Peyer's patch (tissue), 4 donors: Measurements from ENCODE around the gene SMYD3. TPM values are rescaled to one million over a fixed set of nuclear protein-coding genes. Genes with fewer than 3 reads are reported as not detected.

Experiments
- DNase-seq, 3 donors: peaks; one replicate each; pipeline ENCODE4 v3.0.0-alpha.2; 2017 to 2019
- H3K27ac ChIP-seq, 4 donors: fragments of 200-600 bp; sonication (generic); one replicate each; pipeline ENCODE4 v1.5.1; 2016 to 2019
- H3K27me3 ChIP-seq, 2 donors: fragments of 200-600 bp; sonication (generic); one replicate each; pipeline ENCODE4 v1.5.1; 2019
- H3K36me3 ChIP-seq, 3 donors: fragments of 200-600 bp; sonication (generic); one replicate each; pipeline ENCODE4 v1.5.1; 2016 to 2019
- H3K4me1 ChIP-seq, 4 donors: fragments of 200-600 bp; sonication (generic); one replicate each; pipeline ENCODE4 v1.5.1; 2016 to 2019
- H3K4me3 ChIP-seq, 4 donors: fragments of 200-600 bp; sonication (generic); 1 replicate in 3 of 4; 2 replicates in 1 of 4; pipeline ENCODE4 v1.5.1; 2016 to 2019; ENCODE audit warnings: mild to moderate bottlenecking in 1 of 4
- H3K9me3 ChIP-seq, 4 donors: fragments of 200-600 bp; sonication (generic); one replicate each; pipeline ENCODE4 v1.5.1; 2016 to 2019; ENCODE audit warnings: mild to moderate bottlenecking in 1 of 4
- POLR2A ChIP-seq, 2 donors: fragments of 450-650 bp; IDR thresholded peaks; one replicate each; pipeline ENCODE4 v1.5.1; 2017; ENCODE audit warnings: antibody characterized with exemption in 2 of 2, mild to moderate bottlenecking in 2 of 2, moderate library complexity in 2 of 2
- total RNA-seq, 4 donors: library from RNA; depleted of rRNA; stranded (reverse); fragments of >200 nt; gene quantifications; one replicate each; pipeline ENCODE4 v1.1.0, GENCODE V29; 2016
- TF ChIP-seq, protein P1 (sequence below), 6 experiments: fragments of 450-650 bp in 4 of 6; fragments of 200-600 bp in 2 of 6; sonication (generic) in 1 of 6; IDR thresholded peaks; one replicate each; pipeline ENCODE4 v1.5.1; 2017 to 2019; ENCODE audit warnings: antibody characterized with exemption in 6 of 6, mild to moderate bottlenecking in 3 of 6, moderate library complexity in 1 of 6

SMYD3 gene
- total RNA-seq, 4 donors from 2014 or later = 19.8 to 55.3 (median 26.9) TPM

DNA sequence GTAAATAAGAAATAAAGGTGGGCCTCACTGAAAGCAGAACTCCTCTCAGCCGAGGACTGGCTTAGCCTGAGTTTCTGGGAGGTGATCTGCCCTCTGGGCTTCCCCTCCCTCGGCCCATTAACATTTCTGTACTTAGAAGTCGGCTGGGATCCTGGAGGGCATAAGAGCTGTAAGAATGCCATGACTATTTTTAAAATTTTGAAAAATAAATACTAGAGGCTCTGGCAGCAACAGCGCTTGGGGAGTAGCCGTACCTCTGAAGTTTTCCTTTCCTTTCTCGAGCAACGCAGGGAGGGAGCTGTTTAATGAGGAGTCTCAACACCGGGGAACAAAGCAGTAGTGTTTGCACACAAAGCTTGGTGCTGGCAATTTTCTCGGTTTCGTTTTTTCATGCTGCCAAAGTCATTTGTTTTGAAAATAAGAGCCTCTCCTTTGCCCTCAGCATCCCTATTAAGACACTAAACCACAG is 498.7 kb downstream of the SMYD3 start:
- no peak for TF ChIP-seq POLR2A (IDR thresholded peaks at IDR 0.05)
- TF ChIP-seq, protein P1, sequence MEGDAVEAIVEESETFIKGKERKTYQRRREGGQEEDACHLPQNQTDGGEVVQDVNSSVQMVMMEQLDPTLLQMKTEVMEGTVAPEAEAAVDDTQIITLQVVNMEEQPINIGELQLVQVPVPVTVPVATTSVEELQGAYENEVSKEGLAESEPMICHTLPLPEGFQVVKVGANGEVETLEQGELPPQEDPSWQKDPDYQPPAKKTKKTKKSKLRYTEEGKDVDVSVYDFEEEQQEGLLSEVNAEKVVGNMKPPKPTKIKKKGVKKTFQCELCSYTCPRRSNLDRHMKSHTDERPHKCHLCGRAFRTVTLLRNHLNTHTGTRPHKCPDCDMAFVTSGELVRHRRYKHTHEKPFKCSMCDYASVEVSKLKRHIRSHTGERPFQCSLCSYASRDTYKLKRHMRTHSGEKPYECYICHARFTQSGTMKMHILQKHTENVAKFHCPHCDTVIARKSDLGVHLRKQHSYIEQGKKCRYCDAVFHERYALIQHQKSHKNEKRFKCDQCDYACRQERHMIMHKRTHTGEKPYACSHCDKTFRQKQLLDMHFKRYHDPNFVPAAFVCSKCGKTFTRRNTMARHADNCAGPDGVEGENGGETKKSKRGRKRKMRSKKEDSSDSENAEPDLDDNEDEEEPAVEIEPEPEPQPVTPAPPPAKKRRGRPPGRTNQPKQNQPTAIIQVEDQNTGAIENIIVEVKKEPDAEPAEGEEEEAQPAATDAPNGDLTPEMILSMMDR (IDR thresholded peaks at IDR 0.05) = no peak
- H3K4me3 ChIP-seq = no peak overlapping the region
- peaks cover 0 to 7% (median 2%) of the 10 kb centered on the region in 4 donors for H3K4me1 ChIP-seq
- no peaks in the 10 kb centered on the region for H3K27me3 ChIP-seq
- DNase-seq = no peak
- H3K9me3 ChIP-seq = no peaks in the 10 kb centered on the region
- no peaks in the 10 kb centered on the region for H3K36me3 ChIP-seq
- no peak overlapping the region for H3K27ac ChIP-seq

DNA sequence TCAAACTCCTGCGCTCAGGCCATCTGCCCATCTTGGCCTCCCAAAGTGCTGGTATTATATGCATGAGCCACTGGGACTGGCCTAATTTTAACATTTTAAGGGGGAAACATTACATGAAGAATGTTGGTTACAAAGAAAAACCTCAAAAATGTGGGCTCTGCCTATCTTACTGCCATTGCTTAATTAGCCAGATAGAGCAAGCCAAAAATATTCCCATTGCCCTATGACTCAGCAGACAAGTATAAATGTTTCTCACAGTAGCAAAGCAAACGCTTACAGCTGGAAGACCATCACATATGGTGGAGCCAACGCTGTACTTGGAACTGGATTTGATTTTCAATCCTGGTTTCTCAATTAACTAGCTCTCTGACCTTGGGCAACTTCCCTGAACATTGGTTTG is 502.0 kb downstream of the SMYD3 start:
- no peaks in the 10 kb centered on the region for H3K27me3 ChIP-seq
- no peak overlapping the region for H3K4me3 ChIP-seq
- DNase-seq = no peak
- TF ChIP-seq POLR2A (IDR thresholded peaks at IDR 0.05) = no peak
- TF ChIP-seq, protein P1 (IDR thresholded peaks at IDR 0.05) = no peak
- peaks cover 0 to 7% (median 2%) of the 10 kb centered on the region in 4 donors for H3K4me1 ChIP-seq
- no peaks in the 10 kb centered on the region for H3K9me3 ChIP-seq
- H3K36me3 ChIP-seq = no peaks in the 10 kb centered on the region
- peak overlapping the region in 1 of 4 donors; percentile 6 for H3K27ac ChIP-seq

GRCh38 chr1:246004301-246004700 is 502.8 kb downstream of the SMYD3 start:
- Histone ChIP-seq H3K9me3 (no peaks in the 10 kb centered on the region), H3K4me3 (no peak overlapping the region), H3K4me1 (peaks cover 0 to 7% (median 2%) of the 10 kb centered on the region in 4 donors), H3K36me3 (no peaks in the 10 kb centered on the region), H3K27me3 (no peaks in the 10 kb centered on the region), H3K27ac (peak overlapping the region in 1 of 4 donors; percentile 6)
- no peak for DNase-seq
- no peak for TF ChIP-seq POLR2A (IDR thresholded peaks at IDR 0.05)
- TF ChIP-seq, protein P1 (IDR thresholded peaks at IDR 0.05) = no peak

GRCh38 chr1:246003442-246003730 is 503.7 kb downstream of the SMYD3 start:
- Histone ChIP-seq H3K9me3 (no peaks in the 10 kb centered on the region), H3K4me3 (no peak overlapping the region), H3K27me3 (no peaks in the 10 kb centered on the region), H3K27ac (no peak overlapping the region), H3K4me1 (peaks cover 0 to 7% (median 2%) of the 10 kb centered on the region in 4 donors), H3K36me3 (no peaks in the 10 kb centered on the region)
- no peak for TF ChIP-seq POLR2A (IDR thresholded peaks at IDR 0.05)
- TF ChIP-seq, protein P1 (IDR thresholded peaks at IDR 0.05) = no peak
- DNase-seq = no peak

GRCh38 chr1:246002725-246003441 is 504.2 kb downstream of the SMYD3 start:
- no peak for TF ChIP-seq POLR2A (IDR thresholded peaks at IDR 0.05)
- TF ChIP-seq, protein P1 (IDR thresholded peaks at IDR 0.05) = peak; percentile 64 to 90 (median 86)
- Histone ChIP-seq H3K4me3 (no peak overlapping the region), H3K36me3 (no peaks in the 10 kb centered on the region), H3K9me3 (no peaks in the 10 kb centered on the region), H3K27me3 (no peaks in the 10 kb centered on the region), H3K4me1 (peaks cover 0 to 7% (median 2%) of the 10 kb centered on the region in 4 donors), H3K27ac (no peak overlapping the region)
- DNase-seq = peak; percentile 88 to 96 (median 89)
